K562 (cell line): ENCODE results near the gene HPCA. TPM values are rescaled to one million over a fixed set of nuclear protein-coding genes. Genes with fewer than 3 reads are reported as not detected.

Source experiments
- BMI1 ChIP-seq: fragments of 150-350 bp; IDR thresholded peaks from 2 replicates; pipeline ENCODE4 v1.6.1; 2014; ENCODE audit warnings: low read length
- BRD9 ChIP-seq: fragments of 450-650 bp; IDR thresholded peaks from 2 replicates; pipeline ENCODE4 v1.6.1; 2018; ENCODE audit warnings: low read depth; ENCODE audit not compliant: partially characterized antibody
- CREB1 ChIP-seq, 2 experiments: sonication (generic) in 1 of 2; formaldehyde crosslinking in 1 of 2; IDR thresholded peaks; 2 replicates each; pipeline versions ENCODE4 v1.6.1 to v1.8.0; 2012 to 2022; ENCODE audit warnings: inconsistent platforms in 1 of 2, mild to moderate bottlenecking in 1 of 2, missing genetic modification reagents in 1 of 2, moderate library complexity in 1 of 2
- CREM ChIP-seq: IDR thresholded peaks from 2 replicates; pipeline ENCODE4 v1.6.1; 2014; ENCODE audit warnings: antibody characterized with exemption, low read depth
- FOXA1 ChIP-seq: fragments of 450-650 bp; IDR thresholded peaks from 2 replicates; pipeline ENCODE4 v1.6.1; 2016; ENCODE audit warnings: mild to moderate bottlenecking, borderline replicate concordance
- MAX ChIP-seq: sonication (generic); formaldehyde crosslinking; IDR thresholded peaks from 2 replicates; pipeline ENCODE4 v1.9.0; 2022; ENCODE audit warnings: mild to moderate bottlenecking, missing genetic modification reagents
- MYNN ChIP-seq, 2 experiments: sonication (generic); formaldehyde crosslinking in 1 of 2; IDR thresholded peaks; 2 replicates each; pipeline versions ENCODE4 v1.5.0 to v1.6.1; 2016 to 2020; ENCODE audit warnings: antibody characterized with exemption in 1 of 2, missing genetic modification reagents in 1 of 2
- NRF1 ChIP-seq, 2 experiments: fragments of 450-650 bp; IDR thresholded peaks in 1 of 2; conservative IDR thresholded peaks in 1 of 2; 2 replicates each; pipeline ENCODE4 v1.6.1; 2014; ENCODE audit warnings: mild to moderate bottlenecking in 2 of 2
- OTX1 ChIP-seq: fragments of 450-650 bp; formaldehyde crosslinking; IDR thresholded peaks from 2 replicates; pipeline ENCODE4 v1.4.0; 2022; ENCODE audit warnings: mild to moderate bottlenecking
- PCBP2 ChIP-seq: fragments of 200-400 bp; formaldehyde crosslinking; IDR thresholded peaks from 2 replicates; pipeline ENCODE4 v1.6.1; 2018; ENCODE audit warnings: low read length, low read depth, mild to moderate bottlenecking, moderate library complexity; ENCODE audit not compliant: poor library complexity, severe bottlenecking
- PHF8 ChIP-seq: fragments of 200-600 bp; sonication (generic); IDR thresholded peaks from 2 replicates; pipeline ENCODE4 v1.6.1; 2012; ENCODE audit warnings: mixed run types, mild to moderate bottlenecking, inconsistent platforms, low read length, moderate library complexity, borderline replicate concordance
- PKNOX1 ChIP-seq: fragments of 450-650 bp; IDR thresholded peaks from 2 replicates; pipeline ENCODE4 v1.6.1; 2016
- SAFB2 ChIP-seq: fragments of 200-400 bp; formaldehyde crosslinking; IDR thresholded peaks from 2 replicates; pipeline ENCODE4 v1.6.1; 2018; ENCODE audit warnings: borderline replicate concordance, low read length, low read depth, moderate library complexity; ENCODE audit not compliant: severe bottlenecking
- SREBF1 ChIP-seq: fragments of 150-350 bp; IDR thresholded peaks from 2 replicates; pipeline ENCODE4 v1.6.1; 2014; ENCODE audit warnings: antibody characterized with exemption, low read depth, low read length, borderline replicate concordance
- TSC22D4 ChIP-seq: fragments of 450-650 bp; IDR thresholded peaks from 2 replicates; pipeline ENCODE4 v1.6.1; 2016; ENCODE audit warnings: missing genetic modification characterization, missing biosample characterization, control low read depth
- ZC3H4 ChIP-seq: sonication (generic); formaldehyde crosslinking; IDR thresholded peaks from 2 replicates; pipeline ENCODE4 v1.9.0; 2021; ENCODE audit warnings: missing genetic modification reagents, borderline replicate concordance
- ZNF197 ChIP-seq: fragments of 200-800 bp; sonication (Bioruptor generic); IDR thresholded peaks from 2 replicates; pipeline ENCODE4 v1.6.1; 2016; ENCODE audit warnings: low read depth, missing genetic modification characterization, missing compliant biosample characterization
- ZNF354B ChIP-seq: fragments of 250-450 bp; sonication (Bioruptor Pico); IDR thresholded peaks from 2 replicates; pipeline ENCODE4 v1.4.0; 2020
- ZNF395 ChIP-seq: fragments of 200-800 bp; sonication (Bioruptor generic); IDR thresholded peaks from 2 replicates; pipeline ENCODE4 v1.6.1; 2017; ENCODE audit warnings: missing genetic modification characterization, missing compliant biosample characterization
- ZNF408 ChIP-seq: fragments of 250-450 bp; sonication (Bioruptor Pico); IDR thresholded peaks from 2 replicates; pipeline ENCODE4 v1.4.0; 2020; ENCODE audit warnings: low read depth, mild to moderate bottlenecking, moderate library complexity
- ZNF57 ChIP-seq: fragments of 450-650 bp; formaldehyde crosslinking; IDR thresholded peaks from 2 replicates; pipeline ENCODE4 v1.4.0; 2020; ENCODE audit warnings: mild to moderate bottlenecking, moderate library complexity
- polyA plus RNA-seq, 8 experiments: library from polyadenylated mRNA; depleted of rRNA in 4 of 8; stranded (reverse) in 5 of 8; unstranded in 3 of 8; fragments of >200 nt; fragmentation: Nextera tagmentation in 2 of 8; fragmentation: Illumina TruSeq in 1 of 8; extraction: Ambion mirVana in 2 of 8; extraction: Trizol in 1 of 8; gene quantifications; 2 replicates each; pipeline versions ENCODE4 v1.2.1 to v1.2.3, GENCODE V29; 2011 to 2014; ENCODE audit warnings: inconsistent platforms in 1 of 8, missing spikeins in 1 of 8
- total RNA-seq, 7 experiments: library from RNA; depleted of rRNA in 6 of 7; stranded (reverse); fragments of >200 nt in 6 of 7; fragmentation: Illumina TruSeq in 2 of 7; extraction: Trizol in 2 of 7; gene quantifications; 2 replicates each; pipeline versions ENCODE4 v1.2.1 to v1.2.3, GENCODE V29; 2011 to 2021; ENCODE audit warnings: low replicate concordance in 1 of 7

Gene HPCA
- total and polyA plus RNA-seq, 9 of the 15 experiments (the other 6 are each of a cell fraction or from before 2014, with no cell fraction given), result not detected

GRCh38 chr1:32876341-32877210 is 9.7 kb upstream of the HPCA start (continued):
- no peak for TF ChIP-seq SAFB2
- TF ChIP-seq ZNF354B (CRISPR knock-in tag), result no peak
- no peak for TF ChIP-seq BRD9
- TF ChIP-seq ZC3H4 (CRISPR knock-in tag), result no peak
- 0 out of 2 replicates have a peak, but pooled peaks have one; percentile 17 for TF ChIP-seq BMI1
- no peak for TF ChIP-seq CREB1 (IDR thresholded peaks at IDR 0.05)
- TF ChIP-seq CREB1 (CRISPR knock-in tag; IDR thresholded peaks at IDR 0.05), result peak; percentile 26; the same call in 1 of the 2 replicates
- no peak for TF ChIP-seq ZNF395 (CRISPR knock-in tag)
- 0 out of 2 replicates have a peak, but pooled peaks have one; percentile 39 for TF ChIP-seq CREM
- TF ChIP-seq PHF8, result no peak
- no peak for TF ChIP-seq ZNF197
- TF ChIP-seq OTX1 (CRISPR knock-in tag), result no peak
- TF ChIP-seq SREBF1, result no peak
- peak; percentile 71; the same call in 1 of the 2 replicates for TF ChIP-seq MAX (CRISPR knock-in tag)
- TF ChIP-seq FOXA1, result no peak
- TF ChIP-seq ZNF57 (CRISPR knock-in tag), result no peak
- no peak for TF ChIP-seq NRF1 (conservative IDR thresholded peaks at IDR 0.05 in 1 of 2, IDR thresholded peaks at IDR 0.05 in 1 of 2)
- TF ChIP-seq PCBP2, result no peak
- TF ChIP-seq ZNF408 (CRISPR knock-in tag), result no peak
- TF ChIP-seq PKNOX1, result no peak
- TF ChIP-seq MYNN (IDR thresholded peaks at IDR 0.05), result peak; percentile 80; the same call in 1 of the 2 replicates
- TF ChIP-seq MYNN (CRISPR knock-in tag; IDR thresholded peaks at IDR 0.05), result no peak
- no peak for TF ChIP-seq TSC22D4 (tag)
